ENCODE data around the gene FAF1. TPM values are rescaled to one million over a fixed set of nuclear protein-coding genes. Genes with fewer than 3 reads are reported as not detected.
"Not testable (repeated sequence)": the region's sequence is repeated elsewhere in the genome, so short reads cannot be mapped to it uniquely, and the experiment has no call there.

FAF1 gene
- total RNA-seq, 4 donors from 2014 or later = 23.8 to 64.6 (median 43.9) TPM

GRCh38 chr1:50878434-50878833 is 81.6 kb downstream of the FAF1 start:
- no peak for DNase-seq
- intact Hi-C loops (cut with DNase I) = no loop called here
- TF ChIP-seq, protein P1, sequence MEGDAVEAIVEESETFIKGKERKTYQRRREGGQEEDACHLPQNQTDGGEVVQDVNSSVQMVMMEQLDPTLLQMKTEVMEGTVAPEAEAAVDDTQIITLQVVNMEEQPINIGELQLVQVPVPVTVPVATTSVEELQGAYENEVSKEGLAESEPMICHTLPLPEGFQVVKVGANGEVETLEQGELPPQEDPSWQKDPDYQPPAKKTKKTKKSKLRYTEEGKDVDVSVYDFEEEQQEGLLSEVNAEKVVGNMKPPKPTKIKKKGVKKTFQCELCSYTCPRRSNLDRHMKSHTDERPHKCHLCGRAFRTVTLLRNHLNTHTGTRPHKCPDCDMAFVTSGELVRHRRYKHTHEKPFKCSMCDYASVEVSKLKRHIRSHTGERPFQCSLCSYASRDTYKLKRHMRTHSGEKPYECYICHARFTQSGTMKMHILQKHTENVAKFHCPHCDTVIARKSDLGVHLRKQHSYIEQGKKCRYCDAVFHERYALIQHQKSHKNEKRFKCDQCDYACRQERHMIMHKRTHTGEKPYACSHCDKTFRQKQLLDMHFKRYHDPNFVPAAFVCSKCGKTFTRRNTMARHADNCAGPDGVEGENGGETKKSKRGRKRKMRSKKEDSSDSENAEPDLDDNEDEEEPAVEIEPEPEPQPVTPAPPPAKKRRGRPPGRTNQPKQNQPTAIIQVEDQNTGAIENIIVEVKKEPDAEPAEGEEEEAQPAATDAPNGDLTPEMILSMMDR (IDR thresholded peaks at IDR 0.05) = no peak
- no peak for TF ChIP-seq POLR2A (IDR thresholded peaks at IDR 0.05)

GRCh38 chr1:50877641-50878040 is 82.4 kb downstream of the FAF1 start:
- Histone ChIP-seq H3K27ac (no peak overlapping the region), H3K4me3 (no peak overlapping the region), H3K9me3 (no peaks in the 10 kb centered on the region), H3K36me3 (no peaks in the 10 kb centered on the region), H3K4me1 (peaks cover 0 to 12% (median 0%) of the 10 kb centered on the region in 3 donors), H3K27me3 (no peaks in the 10 kb centered on the region)
- DNase-seq = no peak
- TF ChIP-seq, protein P1 (IDR thresholded peaks at IDR 0.05) = no peak
- TF ChIP-seq POLR2A (IDR thresholded peaks at IDR 0.05) = no peak
- 33 to 43% methylated on average over 1 of the region's 1 CpG for WGBS, 2 donors
- intact Hi-C loops (cut with DNase I) = no loop called here

More at GRCh38 chr1:50878434-50878833, 81.6 kb downstream of the FAF1 start:
- Histone ChIP-seq H3K27me3 (no peaks in the 10 kb centered on the region), H3K4me1 (peaks cover 0 to 12% (median 0%) of the 10 kb centered on the region in 3 donors), H3K9me3 (no peaks in the 10 kb centered on the region), H3K4me3 (no peak overlapping the region), H3K27ac (no peak overlapping the region), H3K36me3 (no peaks in the 10 kb centered on the region)

- Histone ChIP-seq H3K27me3 (no peaks in the 10 kb centered on the region), H3K27ac (no peak overlapping the region), H3K36me3 (no peaks in the 10 kb centered on the region), H3K9me3 (no peaks in the 10 kb centered on the region), H3K4me1 (peaks cover 0 to 8% (median 0%) of the 10 kb centered on the region in 3 donors), H3K4me3 (peak overlapping the region in 1 of 4 donors; percentile 27)
- intact Hi-C loops (cut with DNase I) = no loop called here
- WGBS, 2 donors = 47 to 57% methylated on average over 5 of the region's 5 CpGs
- DNase-seq = no peak
- TF ChIP-seq, protein P1 (IDR thresholded peaks at IDR 0.05) = peak in 5 of 6 experiments; percentile 42 to 72 (median 50)
- no peak for TF ChIP-seq POLR2A (IDR thresholded peaks at IDR 0.05)
These were observed 86.4 kb downstream of the FAF1 start for GRCh38 chr1:50873458-50874187.

GRCh38 chr1:50864845-50865244 is 95.2 kb downstream of the FAF1 start:
- 82 to 95% methylated on average over 3 of the region's 3 CpGs for WGBS, 2 donors
- H3K27me3 ChIP-seq; H3K4me3 ChIP-seq; H3K9me3 ChIP-seq; H3K4me1 ChIP-seq; H3K36me3 ChIP-seq; DNase-seq; intact Hi-C loops (cut with DNase I); H3K27ac ChIP-seq: not testable (repeated sequence)

DNA sequence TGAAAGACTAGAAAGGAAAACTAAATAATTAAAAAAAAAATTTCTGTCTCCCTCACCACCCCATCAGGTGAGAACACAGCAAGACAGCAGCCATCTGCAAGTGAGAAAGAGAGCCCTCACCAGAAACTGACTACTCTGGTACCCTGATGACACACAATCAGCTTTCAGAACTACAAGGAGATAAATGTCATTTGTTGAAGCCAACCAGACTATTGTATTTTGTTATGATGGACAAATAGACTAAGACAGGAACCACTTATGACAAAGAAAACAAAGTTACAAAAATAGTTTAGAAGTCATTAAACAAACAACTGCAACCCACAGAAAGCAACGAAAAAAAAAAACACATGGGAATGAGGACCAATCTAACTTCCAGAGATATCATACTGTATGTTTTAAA is 98.3 kb downstream of the FAF1 start:
- intact Hi-C loops (cut with DNase I) = no loop called here
- Histone ChIP-seq H3K36me3 (no peaks in the 10 kb centered on the region), H3K27me3 (no peaks in the 10 kb centered on the region), H3K4me1 (no peaks in the 10 kb centered on the region), H3K4me3 (no peak overlapping the region), H3K27ac (no peak overlapping the region), H3K9me3 (peaks cover 0 to 14% (median 8%) of the 10 kb centered on the region in 3 donors)
- TF ChIP-seq POLR2A (IDR thresholded peaks at IDR 0.05) = no peak
- TF ChIP-seq, protein P1 (IDR thresholded peaks at IDR 0.05) = no peak
- 67 to 76% methylated on average over 1 of the region's 1 CpG for WGBS, 2 donors
- no peak for DNase-seq

All from esophagus squamous epithelium (tissue), 5 donors.